Measurements from ENCODE around the gene TCF25.
A peak's percentile ranks its signal among the peaks of the same experiment; 100 is the strongest.

The TCF25 gene

GRCh38 chr16:89899879-89900481 is 26.6 kb downstream of the TCF25 start:
- Histone ChIP-seq H3K4me3 (no peak overlapping the region), H3K27ac (no peak overlapping the region)

- no peak overlapping the region for H3K27ac ChIP-seq
Measured at GRCh38 chr16:89900885-89901284, 27.5 kb downstream of the TCF25 start.

GRCh38 chr16:89902980-89903379 is 29.6 kb downstream of the TCF25 start:
- H3K4me3 ChIP-seq, result no peak overlapping the region
- H3K27ac ChIP-seq, result no peak overlapping the region

More at GRCh38 chr16:89900885-89901284, 27.5 kb downstream of the TCF25 start:
- H3K4me3 ChIP-seq, result no peak overlapping the region

DNA sequence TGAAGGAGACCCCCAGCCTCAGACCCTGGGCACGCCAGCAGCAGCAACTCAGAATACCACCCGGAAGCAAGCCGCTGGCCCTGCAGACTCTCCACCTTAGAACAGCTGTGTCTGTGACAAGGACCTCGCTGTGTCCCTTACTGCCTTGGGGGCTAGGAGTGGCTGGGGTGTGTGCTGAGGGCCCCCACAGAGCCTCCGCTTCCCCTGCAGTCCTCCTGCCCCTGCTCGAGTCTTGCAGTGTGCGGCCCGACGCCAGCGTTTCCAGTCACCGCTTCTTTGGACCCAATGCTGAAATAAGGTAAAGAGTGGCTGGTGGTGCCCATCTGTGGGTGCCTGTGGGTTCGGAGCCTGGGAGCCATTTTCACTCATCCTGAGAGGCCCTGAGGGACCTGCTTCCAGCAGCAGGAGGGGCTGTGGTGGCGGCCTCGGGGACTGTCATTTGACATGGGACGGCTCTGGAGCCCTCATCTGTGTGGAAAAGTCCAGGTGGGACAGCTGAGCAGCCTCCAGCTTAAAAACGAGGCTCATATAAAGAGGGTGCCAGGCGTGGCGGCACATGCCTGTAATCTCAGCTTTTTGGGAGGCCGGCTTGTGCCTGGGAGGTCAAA is 30.6 kb downstream of the TCF25 start:
- Histone ChIP-seq H3K27ac (no peak overlapping the region), H3K4me3 (no peak overlapping the region)

DNA sequence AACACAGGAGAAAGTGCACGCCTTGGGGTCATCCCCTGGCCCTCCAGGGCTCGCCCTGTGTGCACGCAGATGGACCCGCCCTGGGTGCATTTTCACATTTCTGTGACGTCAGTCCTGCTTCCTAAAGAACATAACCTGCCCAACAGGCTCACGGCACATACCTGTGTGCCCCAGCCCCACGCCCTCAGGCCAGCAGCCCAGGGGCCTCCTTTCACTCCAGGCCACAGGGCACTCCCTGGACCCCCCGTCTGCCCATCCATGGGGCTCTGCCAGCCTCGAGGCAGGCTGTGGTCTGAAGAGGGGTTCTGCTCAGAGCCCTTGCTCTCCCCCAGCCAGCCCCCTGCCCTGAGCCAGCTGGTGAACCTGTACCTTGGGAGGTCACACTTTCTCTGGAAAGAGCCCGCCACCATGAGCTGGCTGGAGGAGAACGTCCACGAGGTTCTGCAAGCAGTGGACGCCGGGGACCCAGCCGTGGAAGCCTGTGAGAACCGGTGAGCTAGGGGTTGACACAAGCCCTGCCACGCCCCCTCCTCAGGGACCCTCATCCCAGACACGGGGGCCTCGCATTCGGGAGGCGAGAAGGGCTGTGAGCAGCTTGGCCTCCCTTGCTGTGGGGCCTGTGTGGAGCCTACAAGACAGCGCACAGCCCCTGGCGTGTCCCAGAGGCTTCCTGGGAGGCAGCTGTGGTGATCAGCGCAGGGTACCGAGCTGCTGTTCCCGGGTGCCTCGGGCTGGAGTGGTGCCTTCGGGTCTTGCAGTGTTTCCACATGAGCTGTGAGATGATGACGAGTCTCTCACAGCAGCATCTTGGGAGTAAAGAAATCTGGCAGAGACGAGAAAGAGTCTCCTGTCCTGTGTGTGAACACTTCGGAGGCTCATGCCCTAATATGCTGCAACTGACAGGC is 31.5 kb downstream of the TCF25 start:
- peak overlapping the region in 2 of 21 experiments; percentile 27 to 54 for H3K27ac ChIP-seq

DNA sequence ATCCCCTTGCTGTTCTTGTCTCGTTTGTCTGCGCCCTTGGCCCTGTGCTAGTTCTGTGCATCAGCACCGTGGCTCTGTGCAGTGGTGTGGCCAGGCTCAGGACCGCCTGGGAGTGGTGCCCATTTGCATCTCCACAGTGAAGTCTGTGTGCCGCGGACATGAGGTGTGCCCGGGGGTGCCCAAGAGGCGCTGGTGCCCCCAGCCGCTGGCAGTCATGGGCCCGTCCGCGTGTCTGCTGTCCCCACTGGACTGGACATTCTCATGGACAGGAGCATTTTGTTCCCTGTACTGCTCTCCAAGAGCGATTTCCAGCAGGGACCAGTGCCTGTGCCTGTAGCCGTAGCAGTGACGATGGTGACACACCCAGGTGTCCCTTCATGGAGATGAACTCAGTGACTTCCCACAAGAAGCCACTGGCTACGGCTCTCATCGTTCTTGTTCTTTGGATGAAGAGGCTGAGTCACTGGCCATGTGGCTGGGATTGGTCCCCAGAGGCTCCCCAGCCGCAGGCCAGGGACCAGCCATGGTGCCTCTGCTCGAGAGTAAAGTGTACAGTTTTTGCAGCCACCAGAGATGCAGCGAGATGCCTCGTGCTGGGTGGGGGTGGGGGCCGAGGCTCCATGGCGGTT is 32.2 kb downstream of the TCF25 start:
- peak overlapping the region in 1 of 21 experiments; percentile 27 for H3K27ac ChIP-seq
- H3K4me3 ChIP-seq, result no peak overlapping the region

More for the DNA sequence above, 31.5 kb downstream of the TCF25 start:
- no peak overlapping the region for H3K4me3 ChIP-seq

GRCh38 chr16:89906140-89907025 is 33.0 kb downstream of the TCF25 start:
- peak overlapping the region in 2 of 21 experiments; percentile 17 to 24 for H3K27ac ChIP-seq
- H3K4me3 ChIP-seq, result no peak overlapping the region

GRCh38 chr16:89907055-89907814 is 33.8 kb downstream of the TCF25 start:
- H3K27ac ChIP-seq, result peak overlapping the region in 1 of 21 experiments; percentile 17
- H3K4me3 ChIP-seq, result no peak overlapping the region

- Histone ChIP-seq H3K4me3 (no peak overlapping the region), H3K27ac (peak overlapping the region in 1 of 21 experiments; percentile 10)
Measured at GRCh38 chr16:89908236-89908635, 34.8 kb downstream of the TCF25 start.

GRCh38 chr16:89909777-89910716 is 36.7 kb downstream of the TCF25 start:
- Histone ChIP-seq H3K4me3 (no peak overlapping the region), H3K27ac (peak overlapping the region in 3 of 21 experiments; percentile 4 to 48 (median 15))

DNA sequence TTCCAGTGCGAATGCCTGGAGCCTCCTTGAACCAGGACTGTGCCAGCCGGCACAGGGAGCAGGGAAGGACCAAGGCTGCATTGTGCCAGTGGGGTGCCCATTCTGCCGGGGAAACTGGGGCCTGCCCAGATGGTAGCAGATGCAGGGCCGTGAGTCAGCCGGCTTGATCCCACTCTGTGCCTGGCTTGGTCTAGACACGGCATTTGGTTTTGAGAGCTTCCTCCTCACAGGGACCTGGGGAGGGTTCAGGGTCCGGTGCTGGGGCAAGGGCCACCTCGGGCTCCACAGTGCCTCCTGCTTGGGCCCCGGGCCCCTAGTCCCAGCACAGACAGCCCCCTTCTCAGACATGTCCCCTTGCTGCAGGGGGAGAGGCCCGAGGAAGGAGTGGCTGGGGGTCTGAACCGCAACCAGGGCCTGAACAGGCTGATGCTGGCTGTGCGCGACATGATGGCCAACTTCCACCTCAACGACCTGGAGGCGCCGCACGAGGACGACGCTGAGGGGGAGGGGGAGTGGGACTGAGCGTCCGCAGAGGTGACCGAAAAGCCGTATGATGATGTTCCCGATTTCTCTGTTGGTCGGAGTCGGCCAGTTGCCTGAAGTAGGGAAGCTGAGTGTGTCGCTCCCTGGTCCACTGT is 37.4 kb downstream of the TCF25 start:
- no peak overlapping the region for H3K4me3 ChIP-seq
- peak overlapping the region in 1 of 21 experiments; percentile 15 for H3K27ac ChIP-seq

DNA sequence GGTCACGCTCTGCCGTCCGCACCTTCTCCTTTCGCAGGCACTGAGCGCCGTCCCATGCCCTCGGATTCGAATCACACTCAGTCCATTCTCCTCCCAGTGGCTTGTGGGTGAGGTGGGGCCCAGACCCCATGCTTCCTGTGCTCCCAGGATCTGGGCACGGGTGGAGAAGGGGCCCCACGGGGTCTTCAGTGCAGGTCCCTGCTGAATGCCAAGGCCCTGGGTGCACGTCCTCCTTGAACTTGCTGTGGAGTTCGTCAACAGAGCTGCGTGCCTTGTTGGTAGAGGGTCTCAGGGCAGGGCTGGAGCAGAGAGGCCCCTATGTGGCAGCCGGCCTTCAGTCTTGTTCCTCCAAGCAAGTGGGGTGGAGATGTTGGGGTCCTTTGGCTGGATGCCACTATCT is 38.0 kb downstream of the TCF25 start:
- H3K4me3 ChIP-seq, result no peak overlapping the region
- H3K27ac ChIP-seq, result no peak overlapping the region

DNA sequence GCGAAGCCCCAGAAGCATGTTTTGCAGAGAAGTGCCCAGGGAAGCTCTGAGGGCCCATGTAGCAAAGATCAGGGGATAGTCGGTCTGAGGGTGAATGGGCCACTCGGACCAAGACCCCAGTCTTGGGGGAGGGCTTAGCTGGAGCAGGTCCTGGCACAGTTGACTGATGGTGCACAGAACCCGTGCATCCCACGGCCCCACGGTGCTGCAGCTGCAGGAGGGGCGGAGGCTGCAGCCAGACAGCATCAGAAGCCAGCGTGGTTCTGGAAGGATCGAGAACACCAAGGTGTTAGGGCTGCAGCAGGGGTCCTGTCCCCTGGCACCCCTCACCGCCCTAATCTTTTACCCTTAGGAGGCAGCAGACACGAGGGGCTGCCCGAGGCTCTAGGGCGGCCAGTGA is 38.8 kb downstream of the TCF25 start:
- no peak overlapping the region for H3K4me3 ChIP-seq
- no peak overlapping the region for H3K27ac ChIP-seq

DNA sequence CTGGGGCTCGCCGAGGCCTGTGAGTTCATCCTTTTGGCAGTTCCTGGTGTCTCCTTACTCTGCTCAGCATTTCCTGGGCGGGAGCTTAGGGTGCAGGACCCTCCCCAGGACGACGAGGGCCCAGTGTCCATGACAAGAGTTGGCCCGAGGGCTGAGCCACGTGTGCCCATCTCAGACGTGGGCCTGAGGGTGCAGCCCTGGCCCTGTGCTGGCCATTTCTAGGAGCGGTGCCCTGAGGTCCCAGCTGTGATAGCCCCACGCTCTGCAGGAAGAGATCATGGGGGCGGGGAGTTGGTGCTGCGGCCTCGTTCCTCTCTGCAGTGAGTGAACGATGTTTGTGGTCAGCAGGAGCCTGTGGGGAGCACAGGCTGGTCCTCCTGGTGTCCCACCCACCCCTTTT is 39.2 kb downstream of the TCF25 start:
- Histone ChIP-seq H3K4me3 (no peak overlapping the region), H3K27ac (no peak overlapping the region)

- H3K4me3 ChIP-seq, result no peak overlapping the region
- H3K27ac ChIP-seq, result no peak overlapping the region
Measured at GRCh38 chr16:89913408-89914387, 40.3 kb downstream of the TCF25 start.
